WTC11 (cell line): ENCODE measurements around the gene SLC29A1. TPM values are rescaled to one million over a fixed set of nuclear protein-coding genes. Genes with fewer than 3 reads are reported as not detected.
A peak's percentile ranks its signal among the peaks of the same experiment; 100 is the strongest.

ENCODE experiments used
- ATAC-seq: fragments of 200-7000 bp; cut with Tn5 transposase; 2 replicates; pipeline ENCODE4 v1.10.0; 2021; ENCODE audit warnings: mild to moderate bottlenecking, moderate library complexity
- CTCF ChIA-PET: fragments of 300-600 bp; sonication (Branson Sonifier 250); formaldehyde crosslinking; loops from one replicate; lab custom pipeline; 2021; ENCODE audit warnings: antibody characterized with exemption; lab: Charles Lee
- POLR2A ChIA-PET: fragments of 350-600 bp; sonication (Branson Sonifier 250); formaldehyde crosslinking; loops from one replicate; lab custom pipeline; 2021; ENCODE audit warnings: antibody characterized with exemption; lab: Charles Lee
- DNase-seq: peaks from one replicate; pipeline ENCODE4 v3.0.0; 2021; ENCODE audit warnings: low spot score
- H3K27ac Mint-ChIP-seq: 2 replicates; pipeline ENCODE4 v1.8.0; 2021; ENCODE audit warnings: mixed read lengths
- H3K27me3 Mint-ChIP-seq: 2 replicates; pipeline ENCODE4 v1.8.0; 2021; ENCODE audit warnings: low read depth, mild to moderate bottlenecking, moderate library complexity, mixed read lengths
- H3K36me3 Mint-ChIP-seq: 2 replicates; pipeline ENCODE4 v1.8.0; 2021; ENCODE audit warnings: mixed read lengths
- H3K4me1 Mint-ChIP-seq: 2 replicates; pipeline ENCODE4 v1.8.0; 2022; ENCODE audit warnings: mixed read lengths
- H3K4me3 Mint-ChIP-seq: 2 replicates; pipeline ENCODE4 v1.8.0; 2021; ENCODE audit warnings: mild to moderate bottlenecking, moderate library complexity, mixed read lengths
- H3K9me3 Mint-ChIP-seq: 2 replicates; pipeline ENCODE4 v1.8.0; 2021; ENCODE audit warnings: mixed read lengths
- AFF4 ChIP-seq: sonication (generic); formaldehyde crosslinking; IDR thresholded peaks from 2 replicates; pipeline ENCODE4 v1.8.1; 2023; ENCODE audit warnings: mild to moderate bottlenecking, missing genetic modification reagents, borderline replicate concordance
- ATF2 ChIP-seq: sonication (generic); formaldehyde crosslinking; IDR thresholded peaks from 2 replicates; pipeline ENCODE4 v1.8.1; 2022; ENCODE audit warnings: low read depth, missing genetic modification reagents, borderline replicate concordance
- ATF3 ChIP-seq: sonication (generic); formaldehyde crosslinking; conservative IDR thresholded peaks from 2 replicates; pipeline ENCODE4 v1.8.1; 2022; ENCODE audit warnings: mild to moderate bottlenecking, missing genetic modification reagents
- CDX4 ChIP-seq: fragments of 250-450 bp; sonication (Bioruptor Pico); IDR thresholded peaks from 2 replicates; pipeline ENCODE4 v1.9.0; 2021; ENCODE audit warnings: moderate library complexity, mild to moderate bottlenecking, inconsistent platforms, borderline replicate concordance
- ELF4 ChIP-seq: sonication (generic); formaldehyde crosslinking; IDR thresholded peaks from 2 replicates; pipeline ENCODE4 v1.8.1; 2022; ENCODE audit warnings: low read depth, mild to moderate bottlenecking, moderate library complexity, missing genetic modification reagents
- ESRRA ChIP-seq: sonication (generic); formaldehyde crosslinking; IDR thresholded peaks from 2 replicates; pipeline ENCODE4 v1.8.1; 2022; ENCODE audit warnings: mild to moderate bottlenecking, missing genetic modification reagents, borderline replicate concordance
- FOXP4 ChIP-seq: sonication (generic); formaldehyde crosslinking; IDR thresholded peaks from 2 replicates; pipeline ENCODE4 v1.8.0; 2022; ENCODE audit warnings: mild to moderate bottlenecking, missing genetic modification reagents
- GRHL2 ChIP-seq: fragments of 250-450 bp; sonication (Bioruptor Pico); IDR thresholded peaks from 2 replicates; pipeline ENCODE4 v1.8.0; 2022; ENCODE audit warnings: mild to moderate bottlenecking, moderate library complexity; ENCODE audit not compliant: insufficient replicate concordance, severe bottlenecking
- JUN ChIP-seq: sonication (generic); formaldehyde crosslinking; IDR thresholded peaks from 2 replicates; pipeline ENCODE4 v1.8.0; 2023; ENCODE audit warnings: mild to moderate bottlenecking, missing genetic modification reagents
- KAT7 ChIP-seq: sonication (generic); formaldehyde crosslinking; IDR thresholded peaks from 2 replicates; pipeline ENCODE4 v1.8.1; 2023; ENCODE audit warnings: missing genetic modification reagents, mild to moderate bottlenecking, borderline replicate concordance
- MAX ChIP-seq: sonication (generic); formaldehyde crosslinking; IDR thresholded peaks from 2 replicates; pipeline ENCODE4 v1.8.0; 2022; ENCODE audit warnings: mild to moderate bottlenecking, missing genetic modification reagents
- NR1H2 ChIP-seq: sonication (generic); formaldehyde crosslinking; IDR thresholded peaks from 2 replicates; pipeline ENCODE4 v1.9.0; 2021; ENCODE audit warnings: mild to moderate bottlenecking, moderate library complexity, missing genetic modification reagents
- PREB ChIP-seq: sonication (generic); formaldehyde crosslinking; IDR thresholded peaks from 2 replicates; pipeline ENCODE4 v1.8.1; 2022; ENCODE audit warnings: mild to moderate bottlenecking, missing genetic modification reagents, moderate library complexity, borderline replicate concordance
- SP1 ChIP-seq: sonication (generic); formaldehyde crosslinking; conservative IDR thresholded peaks from 2 replicates; pipeline ENCODE4 v1.8.1; 2022; ENCODE audit warnings: missing genetic modification reagents
- TEAD1 ChIP-seq: sonication (generic); formaldehyde crosslinking; IDR thresholded peaks from 2 replicates; pipeline ENCODE4 v1.8.0; 2022; ENCODE audit warnings: mild to moderate bottlenecking, missing genetic modification reagents
- USF1 ChIP-seq: sonication (generic); formaldehyde crosslinking; IDR thresholded peaks from 2 replicates; pipeline ENCODE4 v1.8.0; 2022; ENCODE audit warnings: mild to moderate bottlenecking, missing genetic modification reagents
- USF2 ChIP-seq: sonication (generic); formaldehyde crosslinking; IDR thresholded peaks from 2 replicates; pipeline ENCODE4 v1.8.1; 2023; ENCODE audit warnings: mild to moderate bottlenecking, missing genetic modification reagents, moderate library complexity
- ZBTB21 ChIP-seq: sonication (generic); formaldehyde crosslinking; IDR thresholded peaks from 2 replicates; pipeline ENCODE4 v1.8.1; 2023; ENCODE audit warnings: mild to moderate bottlenecking, missing genetic modification reagents, borderline replicate concordance
- ZBTB43 ChIP-seq: sonication (generic); formaldehyde crosslinking; IDR thresholded peaks from 2 replicates; pipeline ENCODE4 v1.8.1; 2023; ENCODE audit warnings: mild to moderate bottlenecking, missing genetic modification reagents
- ZNF121 ChIP-seq: sonication (generic); formaldehyde crosslinking; IDR thresholded peaks from 2 replicates; pipeline ENCODE4 v1.8.0; 2023; ENCODE audit warnings: missing genetic modification reagents
- ZNF263 ChIP-seq: sonication (generic); formaldehyde crosslinking; IDR thresholded peaks from 2 replicates; pipeline ENCODE4 v1.8.1; 2022; ENCODE audit warnings: low read depth, mild to moderate bottlenecking, moderate library complexity, missing genetic modification reagents
- total RNA-seq: library from RNA; stranded (reverse); gene quantifications from 3 replicates; pipeline ENCODE4 v1.2.3, GENCODE V29; 2021

SLC29A1 gene
- total RNA-seq, 1 experiment from 2014 or later, result 139 TPM

- peak; percentile 64 for DNase-seq
- no peak for TF ChIP-seq KAT7 (CRISPR knock-in tag)
- no peak for TF ChIP-seq ATF2 (CRISPR knock-in tag)
- TF ChIP-seq AFF4 (CRISPR knock-in tag), result no peak
- no peak for TF ChIP-seq PREB
- TF ChIP-seq ELF4, result no peak
- TF ChIP-seq ZBTB21 (CRISPR knock-in tag), result 0 out of 2 replicates have a peak, but pooled peaks have one; percentile 29
- no peak for TF ChIP-seq USF1 (CRISPR knock-in tag)
- peak; percentile 55; the same call in 1 of the 2 replicates for TF ChIP-seq TEAD1 (CRISPR knock-in tag)
- TF ChIP-seq GRHL2 (CRISPR knock-in tag), result no peak
- no peak for TF ChIP-seq ATF3 (CRISPR knock-in tag)
- TF ChIP-seq SP1 (CRISPR knock-in tag), result 0 out of 2 replicates have a peak, but pooled peaks have one; percentile 10
- TF ChIP-seq MAX (CRISPR knock-in tag), result peak; percentile 72; the same call in 1 of the 2 replicates
- no peak for TF ChIP-seq NR1H2 (CRISPR knock-in tag)
- TF ChIP-seq ZBTB43, result no peak
- TF ChIP-seq ZNF121 (CRISPR knock-in tag), result peak; percentile 82; the same call in 1 of the 2 replicates
- TF ChIP-seq JUN (CRISPR knock-in tag), result no peak
- peak; percentile 79; the same call in 1 of the 2 replicates for TF ChIP-seq FOXP4
- TF ChIP-seq USF2, result no peak
- TF ChIP-seq ZNF263, result no peak
- TF ChIP-seq ESRRA (CRISPR knock-in tag), result 0 out of 2 replicates have a peak, but pooled peaks have one; percentile 45
- no peak for TF ChIP-seq CDX4
These were observed 5.9 kb upstream of the SLC29A1 start for GRCh38 chr6:44217332-44218143.

More at GRCh38 chr6:44217332-44218143, 5.9 kb upstream of the SLC29A1 start:
- ChIA-PET POLR2A (interaction anchor here (1.2 to 2.8 kb wide), 5 partner anchors 10 to 29 kb away, joined by 4 to 21 read pairs (median 8); partner anchors contain the start of gene HSP90AB1), CTCF (interaction anchor here (1.2 to 2.5 kb wide), 5 partner anchors 9 to 45 kb away, joined by 3 to 13 read pairs (median 5); no protein-coding TSS in a partner anchor)
- H3K27me3 Mint-ChIP-seq, result no peaks in the 10 kb centered on the region
- H3K4me3 Mint-ChIP-seq, result peak overlapping the region; percentile 72
- no peaks in the 10 kb centered on the region for H3K9me3 Mint-ChIP-seq
- peaks cover 46% of the 10 kb centered on the region for H3K4me1 Mint-ChIP-seq
- H3K36me3 Mint-ChIP-seq, result no peaks in the 10 kb centered on the region
- peak; percentile 2 for ATAC-seq
- H3K27ac Mint-ChIP-seq, result peak overlapping the region; percentile 99
